HG03139 (cell line): ENCODE measurements around the gene TGIF2.
A peak's percentile ranks its signal among the peaks of the same experiment; 100 is the strongest.

Source experiments
- ATAC-seq: cut with Tn5 transposase; IDR thresholded peaks from one replicate; pipeline ENCODE4 v1.9.1; 2021; ENCODE audit not compliant: unreplicated experiment

TGIF2 gene

DNA sequence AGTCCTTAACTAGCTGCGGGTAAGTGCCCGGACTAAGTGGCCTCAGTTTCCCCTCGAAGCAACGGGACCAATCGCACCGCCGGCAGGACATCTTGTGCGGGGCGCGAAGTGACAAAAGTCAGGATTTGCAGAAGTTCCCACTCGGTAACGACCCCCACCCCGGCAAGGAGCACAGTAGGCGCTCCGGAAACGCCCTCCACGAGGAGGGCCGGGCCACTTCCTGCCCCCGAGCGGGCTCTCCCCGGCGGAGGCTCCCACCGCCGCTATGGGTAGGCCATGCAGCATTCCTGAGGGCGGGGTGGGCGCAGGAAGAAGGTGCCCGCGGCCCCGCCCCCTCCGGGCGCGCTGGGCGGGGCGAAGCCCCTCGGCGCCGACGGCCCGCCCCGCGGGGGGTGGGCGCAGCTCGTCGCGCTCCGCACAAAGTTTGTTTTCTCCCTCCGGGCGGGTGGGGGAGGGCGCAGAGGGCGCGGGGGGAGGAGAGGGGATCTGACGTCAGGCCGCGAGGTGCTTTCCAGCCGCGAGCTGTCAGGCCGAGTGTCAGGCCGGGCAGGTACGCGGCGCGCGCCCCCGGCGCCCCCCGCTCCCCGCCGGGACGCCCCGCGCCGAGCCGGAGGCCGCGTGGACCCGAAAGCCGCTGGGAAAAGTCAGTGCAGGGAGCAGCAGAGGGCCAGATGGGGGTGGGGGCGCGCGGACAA is at the start of gene TGIF2:
TSS of gene TGIF2 (plus strand) at position 495 of the 695 bp plus-strand sequence. CDS start 5,178 bp downstream, outside the sequence.
- peak; percentile 56 for ATAC-seq

GRCh38 chr20:36525620-36526365 is 47.6 kb upstream of the TGIF2 start:
- ATAC-seq: no peak

DNA sequence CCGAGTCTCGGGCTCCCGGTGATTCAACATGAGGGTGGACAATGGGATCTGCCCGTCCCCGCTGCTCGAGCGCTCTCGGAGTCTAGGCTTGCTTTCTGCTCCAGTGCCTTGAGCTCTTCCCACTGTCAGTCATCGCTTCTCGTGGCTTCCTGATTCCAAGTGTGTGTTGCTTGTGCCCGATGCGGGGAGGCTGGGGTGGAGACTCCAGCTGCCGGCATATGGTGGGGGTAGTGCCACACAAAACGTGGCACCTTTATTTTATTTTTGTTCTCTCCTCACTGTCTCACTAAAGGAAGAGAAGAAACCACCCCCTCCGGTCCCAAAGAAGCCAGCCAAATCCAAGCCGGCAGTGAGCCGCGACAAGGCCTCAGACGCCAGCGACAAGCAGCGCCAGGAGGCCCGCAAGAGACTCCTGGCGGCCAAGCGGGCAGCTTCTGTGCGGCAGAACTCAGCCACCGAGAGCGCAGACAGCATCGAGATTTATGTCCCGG is 46.8 kb upstream of the TGIF2 start:
- no peak for ATAC-seq

DNA sequence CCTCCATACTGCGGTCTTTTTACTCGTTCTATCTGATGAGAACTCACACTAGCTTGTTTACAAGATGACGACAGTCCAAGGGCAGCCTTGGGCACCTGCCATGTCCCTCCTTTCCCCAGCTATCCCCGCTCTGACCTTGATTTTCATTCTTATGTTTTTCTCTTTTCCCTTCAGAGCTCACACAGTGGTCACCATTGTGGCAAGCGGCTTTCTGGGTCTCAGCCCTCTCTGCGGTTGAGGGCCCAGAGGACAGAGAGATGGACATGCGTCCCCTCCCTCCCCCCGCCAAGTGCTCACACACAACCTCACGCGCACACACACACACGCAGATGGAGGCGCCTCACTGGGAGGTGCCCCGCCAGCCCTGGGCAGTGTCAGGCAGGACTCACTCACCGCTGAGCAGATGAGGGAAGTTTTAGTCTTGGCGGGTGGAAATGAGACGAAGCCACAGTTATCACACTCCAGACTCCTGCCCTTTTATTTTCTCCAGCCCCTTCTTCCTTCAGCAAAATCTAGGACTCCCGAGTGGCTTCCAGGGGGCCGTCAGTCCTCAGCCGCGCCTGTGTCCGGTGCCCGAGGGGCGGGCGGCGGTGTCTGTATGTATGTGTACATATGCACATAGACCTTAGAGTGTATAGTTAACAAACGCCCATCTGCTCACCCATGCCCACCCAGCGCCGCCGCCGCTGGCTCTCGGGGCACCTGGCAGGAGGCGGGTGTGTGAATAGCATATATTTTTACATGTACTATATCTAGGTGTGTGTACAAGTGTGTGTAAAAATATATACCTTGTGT is 45.9 kb upstream of the TGIF2 start:
- ATAC-seq: no peak

DNA sequence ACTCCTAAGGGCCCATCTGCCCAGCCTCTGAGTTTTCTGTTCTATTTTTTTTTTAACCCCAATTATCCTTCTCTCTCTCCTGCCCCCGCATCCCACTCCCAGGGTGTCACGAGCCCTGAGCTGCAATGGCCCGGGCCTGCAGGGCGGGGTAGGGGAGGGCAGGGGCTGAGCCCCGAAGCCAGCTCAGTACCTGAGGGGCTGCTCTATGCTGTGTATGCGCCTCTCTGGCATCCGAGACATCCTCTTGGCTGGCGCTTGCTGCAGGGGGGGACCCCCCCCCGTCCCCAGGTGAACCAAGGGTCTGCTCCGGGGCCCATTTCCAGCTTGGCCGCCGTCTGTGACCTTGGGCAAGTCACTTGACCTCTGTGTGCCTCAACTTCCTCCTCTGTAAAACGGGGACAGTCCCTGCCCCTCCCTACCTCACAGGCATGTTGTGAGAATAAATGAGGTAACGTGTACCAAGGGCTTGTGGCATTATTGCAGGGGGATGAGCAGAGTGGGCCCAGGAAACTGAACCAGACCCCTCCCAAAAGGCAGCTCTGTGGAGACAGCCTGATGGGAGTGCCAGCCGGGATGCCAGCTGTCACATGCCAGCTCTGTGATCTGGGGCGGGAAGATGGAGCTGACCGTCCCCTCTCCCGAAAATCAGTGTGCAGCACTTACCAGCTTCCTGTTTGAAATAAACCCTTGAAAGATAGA is 45.1 kb upstream of the TGIF2 start:
- no peak for ATAC-seq

DNA sequence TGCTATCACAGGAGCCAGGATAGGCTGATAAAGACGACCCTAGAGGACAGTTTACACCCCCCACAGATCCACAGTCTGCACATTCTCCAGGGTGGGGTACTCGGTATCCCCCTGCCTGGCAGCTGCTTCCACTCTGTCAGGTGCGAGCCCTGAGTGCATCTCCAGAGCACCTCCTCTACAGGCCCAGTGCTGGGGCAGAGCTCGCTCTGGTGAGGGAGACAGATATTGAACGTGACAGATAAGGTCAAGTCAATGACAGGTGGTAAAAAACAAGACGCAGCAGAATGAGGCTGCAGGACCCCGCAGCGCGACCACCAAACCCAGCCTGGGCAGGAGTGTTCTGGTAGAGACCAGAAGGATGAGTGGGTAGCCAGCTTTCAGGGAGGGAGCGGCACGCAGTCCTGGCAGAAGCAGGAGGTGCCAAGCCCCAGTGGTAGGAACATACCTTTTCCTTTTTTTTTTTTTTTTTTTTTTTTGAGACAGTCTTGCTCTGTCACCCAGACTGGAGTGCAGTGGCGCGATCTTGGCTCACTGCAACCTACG is 44.5 kb upstream of the TGIF2 start:
- no peak for ATAC-seq

DNA sequence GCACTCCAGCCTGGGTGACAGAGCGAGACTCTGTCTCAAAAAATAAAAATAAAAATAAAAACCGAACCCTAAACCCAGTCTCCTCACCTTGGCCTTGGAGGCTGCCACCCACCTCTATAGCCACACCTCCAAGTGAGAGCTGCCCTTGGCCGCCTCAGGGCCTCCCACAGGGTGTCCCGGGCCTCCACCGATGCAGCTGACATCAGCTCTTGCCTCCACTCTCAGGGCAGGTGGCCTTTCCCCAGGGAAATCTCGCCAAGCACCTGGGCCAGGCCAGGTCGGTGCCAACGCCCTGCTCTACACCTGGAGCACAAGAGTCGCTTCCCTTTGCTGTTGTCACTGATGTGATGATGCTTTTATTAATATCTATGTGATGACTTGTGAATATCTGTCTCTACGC is 41.0 kb upstream of the TGIF2 start:
- no peak for ATAC-seq

DNA sequence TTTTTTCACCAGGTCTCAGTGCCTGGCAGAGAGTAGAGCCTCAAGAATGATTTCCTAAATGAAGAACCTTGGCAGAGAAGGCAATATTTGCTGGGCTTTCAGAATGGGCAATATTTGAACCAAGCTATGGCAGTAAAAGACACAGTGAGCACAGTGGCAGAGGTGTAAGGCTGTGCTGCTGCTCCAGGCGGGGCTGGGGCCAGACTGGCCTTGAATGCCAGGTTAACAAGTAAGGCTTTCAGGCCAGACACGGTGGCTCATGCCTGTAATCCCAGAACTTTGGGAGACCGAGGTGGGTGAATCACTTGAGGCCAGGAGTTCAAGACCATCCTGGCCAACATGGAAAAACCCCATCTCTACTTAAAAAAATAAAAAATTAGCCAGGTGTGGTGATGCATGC is 40.6 kb upstream of the TGIF2 start:
- no peak for ATAC-seq

DNA sequence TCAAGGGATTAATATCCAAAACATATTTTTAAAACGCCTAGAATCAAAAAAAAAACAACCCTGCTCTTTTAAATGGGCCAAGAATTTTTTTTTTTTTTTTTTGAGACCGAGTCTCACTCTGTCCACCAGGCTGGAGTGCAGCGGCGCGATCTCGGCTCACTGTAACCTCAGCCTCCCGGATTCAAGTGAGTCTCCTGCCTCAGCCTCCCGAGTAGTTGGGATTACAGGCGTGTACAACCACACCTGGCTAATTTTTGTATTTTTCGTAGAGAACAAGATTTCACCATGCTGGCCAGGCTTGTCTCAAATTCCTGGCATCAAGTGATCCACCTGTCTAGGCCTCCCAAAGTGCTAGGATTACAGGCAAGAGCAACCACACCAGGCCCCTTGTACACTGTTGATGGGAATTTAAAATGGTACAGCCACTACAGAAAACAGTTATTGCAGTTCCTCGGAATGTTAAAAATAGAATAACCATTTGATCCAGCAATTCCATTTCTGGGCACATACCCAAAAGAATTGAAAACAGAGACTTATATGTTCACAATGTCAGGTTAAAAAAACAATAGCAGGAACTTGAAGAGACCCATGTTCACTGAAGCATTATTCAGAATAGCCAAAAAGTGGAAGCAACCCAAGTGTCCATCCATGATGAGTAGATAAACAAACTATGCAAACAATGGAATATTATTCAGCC is 35.2 kb upstream of the TGIF2 start:
- no peak for ATAC-seq

GRCh38 chr20:36540551-36541211 is 32.7 kb upstream of the TGIF2 start:
- ATAC-seq: no peak

DNA sequence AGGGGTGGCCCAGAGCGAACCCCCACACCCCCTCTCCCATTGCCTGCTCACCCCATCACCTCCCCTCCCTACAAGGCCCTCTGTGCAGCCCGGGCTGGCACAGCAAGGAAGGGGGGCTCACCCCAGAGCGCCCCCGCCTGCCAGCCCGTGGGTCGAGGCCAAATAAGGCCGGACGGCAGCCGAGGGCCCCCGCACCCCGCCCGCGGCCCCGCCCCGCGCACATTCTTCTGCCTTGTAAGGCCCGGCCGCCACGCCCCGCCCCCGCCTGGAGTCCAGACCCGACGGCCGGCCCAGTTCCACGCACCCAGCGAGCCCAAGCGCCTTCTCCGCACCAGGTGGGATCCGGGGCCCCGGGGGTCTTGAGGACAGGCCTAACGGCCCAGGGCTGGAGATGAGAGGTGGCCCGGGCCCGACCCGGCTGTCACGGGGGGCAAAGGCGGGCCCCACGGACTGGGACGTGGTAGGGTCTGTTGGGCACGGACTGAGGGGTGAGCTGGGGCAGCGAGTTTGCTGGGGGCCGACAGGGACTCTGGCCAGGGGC is 32.1 kb upstream of the TGIF2 start, which contains the start of gene MYL9:
TSS of gene MYL9 (plus strand) at position 293 of the 541 bp plus-strand sequence. CDS start 3,366 bp downstream, outside the sequence.
- no peak for ATAC-seq

DNA sequence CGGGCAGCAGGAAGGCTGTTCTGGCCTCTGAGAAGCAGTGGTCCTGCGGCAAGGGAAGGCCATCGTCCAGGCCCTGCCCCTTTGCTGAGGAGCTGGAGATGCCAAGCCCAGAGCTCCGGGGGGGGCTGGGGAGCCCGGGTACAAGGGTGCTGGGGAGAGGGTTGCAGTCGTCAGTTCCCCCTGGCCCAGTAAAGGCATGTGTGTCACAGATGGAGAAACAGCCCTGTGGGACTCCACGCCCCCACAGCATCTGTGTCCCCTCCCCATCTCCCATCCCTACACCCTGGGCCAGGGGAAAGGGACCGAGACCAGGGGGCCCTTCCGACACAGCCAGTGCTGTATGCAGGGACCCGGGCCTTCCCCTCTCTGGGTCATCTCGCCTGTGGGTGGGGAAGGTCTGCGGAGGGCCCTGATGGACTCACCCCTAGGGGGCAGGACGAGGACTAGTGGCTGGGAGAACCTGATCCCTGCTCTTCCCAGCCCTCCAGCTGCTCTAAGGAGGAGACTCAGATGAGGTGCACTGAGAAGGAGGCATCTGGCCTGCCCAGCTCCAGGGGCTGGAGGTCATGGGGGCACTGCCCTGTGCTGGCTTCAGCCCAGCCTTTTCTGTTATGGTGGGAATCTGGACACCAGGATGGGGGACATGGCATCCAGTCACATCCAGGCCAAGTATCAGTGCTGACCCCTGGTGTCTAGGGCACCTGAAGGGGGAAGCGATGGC is 31.5 kb upstream of the TGIF2 start:
- no peak for ATAC-seq

DNA sequence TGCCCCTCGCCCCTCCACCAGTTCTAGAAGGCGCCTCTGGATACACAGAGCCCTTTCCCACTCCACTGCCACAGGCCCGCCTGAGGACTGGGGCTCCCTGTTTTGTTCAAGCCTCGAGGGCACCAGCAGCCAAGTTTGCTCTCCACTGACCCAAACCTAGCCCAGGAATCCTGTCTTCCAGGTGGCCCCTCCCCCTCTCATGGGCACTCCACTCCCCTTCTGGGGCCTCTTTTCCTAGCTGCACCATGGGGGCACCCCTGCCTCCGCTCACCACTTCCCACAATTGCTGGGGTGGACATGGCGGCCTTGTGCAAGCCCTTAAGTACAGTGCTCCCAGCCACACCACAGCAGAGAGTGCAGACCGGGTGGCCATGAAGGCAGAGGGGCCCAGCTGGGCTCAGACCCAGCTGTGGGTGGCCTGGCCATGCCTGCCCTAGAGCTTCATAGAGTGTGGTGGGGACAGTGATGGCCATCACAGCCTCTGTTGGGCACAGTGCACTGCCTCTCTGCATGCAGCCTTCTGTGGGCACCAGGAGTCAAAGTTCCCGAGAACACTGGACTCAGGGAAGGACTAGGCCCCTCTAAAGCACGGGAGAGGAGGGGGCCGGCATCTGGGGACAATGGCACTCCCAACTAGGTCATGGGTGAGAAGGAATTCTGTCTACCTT is 30.7 kb upstream of the TGIF2 start:
- ATAC-seq: no peak

- ATAC-seq: no peak
These were observed 29.9 kb upstream of the TGIF2 start for GRCh38 chr20:36543184-36544133.

DNA sequence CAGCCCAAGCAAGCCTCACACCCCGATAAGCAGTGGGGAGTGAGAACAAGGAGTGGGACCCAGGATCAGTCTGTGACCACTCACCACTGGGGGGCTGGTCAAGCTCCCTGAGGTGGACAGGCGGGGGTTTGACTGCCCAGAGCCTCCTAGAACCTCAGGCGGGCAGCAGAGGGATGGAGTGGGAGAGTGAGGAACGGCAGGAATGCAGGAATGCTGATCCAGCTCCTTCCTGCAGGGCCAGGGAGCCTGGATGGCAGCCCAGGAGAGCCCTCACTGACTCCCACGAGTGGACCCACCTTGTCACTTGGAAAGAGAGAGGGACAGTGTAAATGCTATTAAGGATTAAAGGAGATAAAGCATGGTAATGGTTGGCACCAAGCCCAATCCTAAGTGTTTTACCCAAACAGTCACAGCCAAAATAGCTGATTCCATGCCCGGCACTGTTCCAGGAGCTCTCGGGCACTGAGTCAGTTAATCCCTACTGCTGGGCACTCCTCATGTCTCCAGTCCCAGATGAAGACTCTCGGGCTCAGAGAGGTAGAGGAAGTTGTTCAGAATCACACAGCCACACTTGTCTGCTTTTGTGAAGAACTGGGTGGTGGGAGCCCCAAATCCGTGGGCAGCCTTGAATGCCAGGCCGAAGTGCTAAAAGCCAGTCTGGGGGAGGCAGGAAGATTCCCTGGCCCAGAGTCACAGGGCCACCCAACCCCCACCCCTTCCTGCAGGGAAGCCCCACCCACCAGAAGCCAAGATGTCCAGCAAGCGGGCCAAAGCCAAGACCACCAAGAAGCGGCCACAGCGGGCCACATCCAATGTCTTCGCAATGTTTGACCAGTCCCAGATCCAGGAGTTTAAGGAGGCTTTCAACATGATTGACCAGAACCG is 29.0 kb upstream of the TGIF2 start:
- ATAC-seq: no peak
